HG02884 (cell line): Measurements from ENCODE around the gene PNMT.
"Not testable (repeated sequence)": the region's sequence is repeated elsewhere in the genome, so short reads cannot be mapped to it uniquely, and the experiment has no call there.

Experiments used
- ATAC-seq: cut with Tn5 transposase; IDR thresholded peaks from one replicate; pipeline ENCODE4 v1.9.1; 2021; ENCODE audit warnings: mild to moderate bottlenecking, moderate library complexity; ENCODE audit not compliant: unreplicated experiment

The PNMT gene

DNA sequence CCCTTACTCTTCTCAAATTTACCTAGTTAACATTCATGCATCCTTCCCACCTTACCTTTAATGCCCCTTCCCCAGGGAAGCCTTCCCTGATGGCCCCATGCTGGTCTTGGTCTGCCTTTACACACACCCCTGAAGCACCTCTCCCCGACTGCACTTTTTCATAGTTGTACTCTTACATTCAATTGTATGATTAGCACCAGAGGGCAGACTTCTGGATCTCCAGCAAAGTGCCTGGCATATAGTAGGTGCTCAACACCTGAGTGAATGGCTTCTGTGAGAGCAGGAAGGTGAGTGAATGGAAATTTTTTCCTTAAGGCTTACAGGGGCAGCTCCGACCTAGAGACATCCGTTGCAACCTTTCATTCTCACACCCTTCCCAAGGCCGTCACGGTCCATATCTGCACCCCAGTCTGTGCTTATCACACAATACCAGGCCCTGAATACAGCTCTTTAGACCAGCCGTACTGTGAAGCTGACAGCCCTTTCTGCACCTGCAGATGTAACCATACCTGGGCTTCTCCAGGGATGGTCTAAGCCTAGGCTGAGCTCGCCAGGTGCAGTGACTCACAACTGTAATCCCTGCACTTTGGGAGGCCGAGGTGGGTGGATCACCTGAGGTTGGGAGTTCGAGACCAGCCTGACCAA is 15.2 kb downstream of the PNMT start:
- ATAC-seq: no peak

DNA sequence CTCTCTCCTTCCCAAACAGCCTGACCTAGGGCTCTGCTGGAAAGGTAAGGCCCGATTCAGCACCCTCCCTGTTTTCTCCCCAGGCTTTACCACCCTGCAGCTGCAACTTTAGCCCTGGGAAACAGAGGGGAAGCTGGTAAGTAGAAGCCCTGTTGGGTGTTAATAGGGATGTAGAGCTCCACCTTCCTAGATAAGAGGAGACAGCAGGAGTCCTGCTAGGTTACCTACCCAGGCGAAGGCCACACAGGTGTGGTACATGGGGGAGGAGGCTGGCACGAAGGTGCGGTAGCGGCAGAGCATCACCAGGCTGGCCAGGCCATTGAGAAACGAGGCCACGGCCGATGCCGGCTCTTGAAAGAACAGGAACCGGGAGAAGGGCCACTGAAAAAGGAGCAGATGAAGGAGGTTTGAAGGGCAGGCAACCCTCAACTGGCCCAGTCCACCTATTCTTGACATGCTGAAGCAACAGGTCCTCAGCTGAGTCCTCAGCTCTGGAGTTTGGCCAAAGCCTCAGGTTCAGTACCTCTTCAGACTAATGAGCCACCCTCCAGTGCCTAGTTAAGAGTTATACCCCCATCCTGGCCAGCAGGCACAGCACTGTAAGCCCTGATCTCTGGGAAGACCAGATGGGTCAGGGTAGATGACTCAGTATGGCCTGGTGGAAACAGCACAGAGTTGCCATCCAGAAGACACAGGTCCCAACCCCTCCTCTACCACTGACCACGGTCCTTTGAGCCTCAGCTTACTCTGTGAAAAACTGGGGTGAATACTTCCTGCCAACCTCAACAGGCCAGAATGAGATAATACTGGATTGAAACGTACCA is 16.3 kb downstream of the PNMT start:
- ATAC-seq: no peak

GRCh38 chr17:39687101-39687545 is 18.9 kb downstream of the PNMT start:
- no peak for ATAC-seq

DNA sequence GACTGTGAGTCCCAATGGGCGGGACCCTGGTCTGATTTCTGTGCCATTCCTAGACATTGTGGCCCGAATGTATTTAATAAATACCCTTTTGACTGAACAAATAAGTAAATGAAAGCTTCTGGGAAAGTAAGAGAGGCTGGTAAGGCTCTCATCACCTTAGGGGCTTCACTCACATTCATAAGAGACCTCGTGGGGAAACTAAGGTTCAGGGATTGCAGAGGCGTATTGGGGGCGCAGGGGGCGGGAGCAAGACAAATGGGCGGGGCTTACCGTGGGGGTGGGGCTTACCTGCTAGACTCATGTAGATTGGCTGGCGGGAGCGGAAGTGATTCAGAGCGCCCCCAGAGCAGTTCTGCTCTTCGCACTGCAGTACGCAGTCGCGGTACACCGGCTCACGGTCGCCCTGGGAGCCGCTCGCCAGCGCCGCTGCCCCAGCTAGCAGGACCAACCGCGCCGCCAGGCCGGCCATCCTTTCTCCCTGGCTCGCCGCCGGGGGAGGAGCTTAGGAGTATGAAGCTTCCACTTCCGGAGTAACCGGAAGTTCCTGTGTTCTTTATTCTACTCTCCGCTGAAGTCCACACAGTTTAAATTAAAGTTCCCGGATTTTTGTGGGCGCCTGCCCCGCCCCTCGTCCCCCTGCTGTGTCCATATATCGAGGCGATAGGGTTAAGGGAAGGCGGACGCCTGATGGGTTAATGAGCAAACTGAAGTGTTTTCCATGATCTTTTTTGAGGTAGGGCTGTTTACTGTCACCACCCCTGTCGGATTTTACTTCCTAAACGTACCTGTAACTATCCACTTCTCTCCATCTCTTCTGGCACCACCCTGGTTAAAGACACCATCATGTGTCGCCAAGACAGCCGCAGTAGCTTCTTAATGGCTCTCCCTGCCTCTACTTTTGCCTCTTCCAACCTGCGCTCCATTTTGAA is 19.6 kb downstream of the PNMT start, which contains the start of gene PGAP3:
PGAP3 (minus strand) TSS at position 512 of the 929 bp plus-strand sequence; CDS start at position 469, 43 bp downstream.
- peak; percentile 78 for ATAC-seq

DNA sequence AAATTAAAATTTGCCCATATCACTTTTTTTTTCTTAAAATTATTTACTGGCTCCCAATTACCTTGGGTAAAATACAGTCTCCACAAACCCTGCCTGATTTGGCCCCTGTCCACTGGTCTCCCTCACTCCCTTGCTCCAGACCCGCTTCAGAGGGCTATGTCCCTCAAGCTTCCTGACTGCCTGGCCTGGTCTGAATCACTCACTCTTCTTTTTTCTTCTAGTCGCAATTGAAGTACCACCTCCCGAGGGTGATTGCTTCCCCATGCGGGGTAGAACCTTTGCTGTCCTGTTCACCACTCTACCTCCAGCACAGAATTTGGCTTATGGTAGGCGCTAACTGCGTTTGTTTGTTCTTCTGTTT is 20.2 kb downstream of the PNMT start:
- ATAC-seq: no peak

DNA sequence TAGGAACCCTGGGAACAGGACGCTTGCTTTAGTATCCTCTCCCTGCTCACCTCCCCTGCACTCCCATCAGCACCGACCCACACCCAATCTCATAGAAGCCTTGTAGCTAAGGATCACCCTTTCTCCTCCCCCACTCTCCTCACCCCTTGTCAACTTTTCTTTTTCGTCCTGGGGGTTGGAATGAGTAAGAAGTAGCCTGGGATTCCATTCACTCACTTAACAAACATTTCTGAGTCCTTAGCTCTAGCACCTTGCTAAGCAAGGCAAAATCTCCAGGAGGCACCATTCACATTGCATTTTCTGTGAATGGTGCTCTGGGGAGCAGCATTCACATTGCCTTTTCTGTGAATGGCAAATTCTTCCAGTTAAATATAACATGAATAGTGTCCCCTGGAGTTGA is 20.7 kb downstream of the PNMT start:
- ATAC-seq: no peak

- no peak for ATAC-seq
These were observed 26.3 kb downstream of the PNMT start for GRCh38 chr17:39694593-39694992.

DNA sequence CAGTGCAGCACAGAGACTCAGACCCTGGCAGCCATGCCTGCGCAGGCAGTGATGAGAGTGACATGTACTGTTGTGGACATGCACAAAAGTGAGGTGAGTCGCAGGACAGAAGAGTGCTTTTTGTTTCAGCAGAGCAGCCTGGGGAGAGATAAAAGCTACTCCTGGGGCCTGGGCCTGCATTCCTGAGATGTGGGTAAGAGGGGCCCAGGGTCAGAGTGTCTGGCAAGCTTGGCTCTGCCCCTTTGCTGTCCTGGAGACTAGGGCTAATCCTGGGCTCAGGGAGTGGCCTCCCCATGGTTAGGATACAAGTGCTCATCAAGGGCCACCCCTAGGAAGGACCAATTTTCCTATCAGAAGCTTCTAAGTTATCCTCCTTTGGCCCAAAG is 26.8 kb downstream of the PNMT start:
- no peak for ATAC-seq

DNA sequence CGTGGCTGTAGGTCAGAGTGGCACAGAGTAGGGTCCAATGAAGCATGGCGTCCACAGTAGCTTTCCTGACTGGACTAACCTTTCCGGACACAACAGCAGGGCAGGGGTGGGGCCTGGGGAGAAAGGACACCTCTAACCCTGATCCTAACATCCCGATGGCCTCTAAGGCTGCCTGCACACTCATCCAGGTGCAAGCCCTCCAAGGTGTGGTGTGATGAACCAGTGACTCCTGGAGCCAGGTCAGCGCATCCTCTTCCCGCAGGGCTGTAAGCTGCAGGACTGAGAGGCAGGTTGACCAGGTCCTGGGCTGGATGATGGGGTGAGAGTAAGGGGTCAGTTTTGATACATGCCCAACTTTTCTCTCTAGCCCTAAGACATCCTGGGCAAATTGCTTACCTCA is 28.5 kb downstream of the PNMT start:
- no peak for ATAC-seq

DNA sequence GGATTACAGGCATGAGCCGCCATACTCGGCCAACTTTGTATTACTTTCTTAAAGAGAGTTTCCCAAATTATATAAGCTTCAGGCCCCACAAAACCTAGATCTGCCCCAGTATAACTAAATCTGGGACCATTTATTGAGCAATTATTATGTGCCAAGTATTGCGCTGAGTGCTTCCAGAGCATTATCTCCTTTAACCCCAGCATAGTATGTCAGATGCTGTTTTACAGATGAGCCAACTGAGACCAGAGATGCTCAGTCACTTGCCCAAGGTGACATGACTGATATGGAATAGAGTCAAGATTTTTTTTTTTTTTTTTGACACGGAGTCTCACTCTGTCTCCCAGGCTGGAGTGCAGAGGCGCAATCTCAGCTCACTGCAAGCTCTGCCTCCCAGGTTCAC is 29.7 kb downstream of the PNMT start:
- no peak for ATAC-seq

- ATAC-seq: not testable (repeated sequence)
These were observed 31.0 kb downstream of the PNMT start for GRCh38 chr17:39699157-39699817.

GRCh38 chr17:39699818-39700147 is 31.5 kb downstream of the PNMT start, which contains the start of gene ERBB2:
ERBB2 (plus strand) TSS chr17:39700064; CDS start chr17:39700239, 175 bp downstream.
- no peak for ATAC-seq

DNA sequence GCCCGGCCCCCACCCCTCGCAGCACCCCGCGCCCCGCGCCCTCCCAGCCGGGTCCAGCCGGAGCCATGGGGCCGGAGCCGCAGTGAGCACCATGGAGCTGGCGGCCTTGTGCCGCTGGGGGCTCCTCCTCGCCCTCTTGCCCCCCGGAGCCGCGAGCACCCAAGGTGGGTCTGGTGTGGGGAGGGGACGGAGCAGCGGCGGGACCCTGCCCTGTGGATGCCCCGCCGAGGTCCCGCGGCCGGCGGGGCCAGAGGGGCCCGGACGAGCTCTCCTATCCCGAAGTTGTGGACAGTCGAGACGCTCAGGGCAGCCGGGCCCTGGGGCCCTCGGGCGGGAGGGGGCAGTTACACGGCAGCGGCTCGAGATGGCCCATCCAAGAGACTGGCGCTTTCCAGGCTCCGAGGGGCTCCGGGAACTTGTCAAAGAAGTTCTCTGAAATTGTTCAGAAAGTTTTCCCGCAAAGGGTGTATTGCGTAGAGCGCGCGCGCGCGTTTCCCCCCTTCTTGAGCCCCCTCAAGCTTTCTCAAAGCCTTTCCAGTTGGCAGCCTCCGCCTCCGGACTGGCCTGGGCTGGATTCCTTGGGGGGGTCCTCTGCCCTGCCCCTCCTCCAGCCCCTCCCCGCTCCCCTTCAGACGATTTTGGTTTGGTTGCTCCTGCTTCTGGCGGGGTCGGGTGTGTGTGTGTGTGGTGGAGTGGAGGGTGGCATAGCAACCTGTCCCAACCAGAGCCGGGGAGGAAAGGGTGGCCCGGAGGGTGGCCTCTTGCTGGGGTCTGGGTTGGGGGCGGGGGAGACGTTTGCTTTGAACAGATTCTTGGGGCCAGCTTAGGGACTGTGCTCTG is 32.1 kb downstream of the PNMT start:
- ATAC-seq: no peak

DNA sequence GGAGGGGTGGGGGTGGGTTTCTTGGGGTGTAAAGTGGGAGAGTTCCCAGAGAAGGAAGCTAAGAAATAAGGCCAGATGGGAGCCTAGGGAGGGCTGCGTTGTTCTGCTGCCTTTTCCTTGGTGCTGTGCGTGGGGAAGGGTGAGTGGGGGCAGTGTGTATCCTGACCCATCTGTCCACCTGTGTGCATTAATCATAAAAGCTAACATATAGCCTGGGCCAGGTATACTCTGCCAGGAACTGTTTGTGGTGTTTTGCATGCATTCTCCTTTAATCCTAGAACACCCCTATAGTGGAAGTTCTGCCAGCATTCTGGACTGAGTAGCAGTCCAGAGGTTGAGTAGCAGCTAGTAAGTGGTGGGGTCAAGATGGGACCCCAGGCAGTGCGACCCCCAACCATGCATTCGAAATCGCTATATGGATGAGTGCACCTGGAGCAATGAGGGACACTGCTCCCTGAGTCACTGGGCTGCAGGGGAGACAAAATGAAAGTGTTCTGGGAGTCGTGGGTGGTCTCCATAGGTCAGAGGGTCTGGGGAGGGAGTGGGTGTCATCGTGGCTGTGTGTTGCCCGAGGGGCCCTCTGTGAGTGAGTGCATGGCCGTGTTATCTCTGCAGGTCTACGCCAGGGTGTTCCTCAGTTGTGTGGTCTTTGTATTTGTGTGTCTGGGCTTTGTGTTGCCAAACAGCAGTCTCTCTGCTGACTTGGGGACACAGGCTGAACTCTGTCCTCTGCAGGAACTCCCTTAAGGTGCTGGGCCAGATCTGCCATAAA is 32.9 kb downstream of the PNMT start:
- ATAC-seq: no peak

DNA sequence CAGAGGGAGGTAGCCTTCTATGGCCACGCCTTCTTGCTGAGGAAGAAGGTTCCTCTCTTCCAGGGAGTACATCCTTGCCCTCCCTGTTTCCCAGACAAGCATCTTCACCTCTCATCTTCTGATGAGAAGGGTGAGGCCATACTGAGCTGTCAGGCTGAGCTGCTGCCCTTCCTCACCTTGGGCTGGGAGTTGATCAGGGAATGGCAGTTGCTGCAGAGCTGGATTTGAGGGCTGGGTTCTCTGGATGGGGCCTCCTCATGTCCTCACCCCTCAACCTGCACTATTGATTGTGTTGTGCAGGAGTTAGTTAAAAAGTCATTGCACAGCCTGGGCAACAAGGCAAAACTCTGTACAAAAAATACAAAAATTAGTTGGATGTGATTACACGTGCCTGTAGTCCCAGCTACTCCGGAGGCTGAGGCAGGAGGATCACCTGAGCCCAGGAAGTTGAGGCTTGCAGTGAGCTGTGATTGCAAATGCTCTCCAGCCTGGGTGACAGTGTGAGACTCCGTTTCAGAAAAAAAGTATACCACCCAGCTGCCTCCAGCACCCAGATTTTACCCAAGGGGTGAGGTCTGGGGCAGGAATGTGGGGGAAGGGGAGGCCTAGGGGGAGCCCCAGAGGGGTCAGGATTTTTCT is 33.6 kb downstream of the PNMT start:
- no peak for ATAC-seq

DNA sequence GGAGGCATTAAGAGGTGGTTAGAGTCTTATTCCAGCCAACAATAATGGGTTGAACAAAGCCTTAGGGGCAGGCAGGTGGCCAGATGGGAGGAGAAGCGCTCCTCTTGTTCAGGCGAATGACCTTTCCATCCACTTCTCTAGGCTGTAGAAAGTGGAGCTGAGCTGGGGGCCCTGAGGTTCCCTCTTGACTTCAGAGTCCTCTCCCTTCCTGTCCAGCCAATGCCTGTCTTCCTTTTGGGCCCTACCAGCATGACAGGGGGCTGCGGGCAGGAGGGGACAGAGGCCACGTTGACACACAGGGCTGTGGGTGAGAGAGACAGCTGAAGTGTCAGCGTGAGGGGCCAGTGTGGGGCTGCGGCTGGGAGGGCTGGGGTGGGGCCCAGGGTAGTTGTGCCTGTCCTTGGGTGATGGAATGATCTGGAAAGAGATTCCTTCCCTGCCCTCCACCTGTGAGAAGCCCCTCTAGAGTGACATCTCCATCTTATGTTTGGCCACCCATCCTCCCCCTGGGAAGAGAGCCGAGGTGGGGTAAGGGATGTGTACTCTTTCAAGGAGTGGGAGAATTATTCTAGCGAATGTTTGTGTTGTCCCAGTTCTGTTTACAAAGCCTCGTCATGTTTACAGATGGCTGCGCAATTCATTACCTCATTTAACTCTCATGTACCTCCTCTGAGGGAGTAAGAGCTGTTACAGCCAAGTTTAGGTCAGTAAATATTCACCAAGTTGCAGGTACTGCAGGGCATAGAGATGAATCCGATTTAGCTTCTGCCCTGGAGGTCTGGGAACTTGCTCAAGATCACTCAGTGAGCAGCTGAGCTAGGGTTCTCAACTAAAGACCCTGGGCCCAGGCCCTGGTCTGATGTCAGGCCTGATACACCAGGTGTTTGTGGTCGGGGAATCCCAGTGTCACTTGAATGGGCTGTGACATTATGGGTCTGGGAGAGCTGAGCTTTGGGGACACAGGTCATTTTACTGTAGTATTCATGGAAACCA is 34.9 kb downstream of the PNMT start:
- ATAC-seq: no peak

DNA sequence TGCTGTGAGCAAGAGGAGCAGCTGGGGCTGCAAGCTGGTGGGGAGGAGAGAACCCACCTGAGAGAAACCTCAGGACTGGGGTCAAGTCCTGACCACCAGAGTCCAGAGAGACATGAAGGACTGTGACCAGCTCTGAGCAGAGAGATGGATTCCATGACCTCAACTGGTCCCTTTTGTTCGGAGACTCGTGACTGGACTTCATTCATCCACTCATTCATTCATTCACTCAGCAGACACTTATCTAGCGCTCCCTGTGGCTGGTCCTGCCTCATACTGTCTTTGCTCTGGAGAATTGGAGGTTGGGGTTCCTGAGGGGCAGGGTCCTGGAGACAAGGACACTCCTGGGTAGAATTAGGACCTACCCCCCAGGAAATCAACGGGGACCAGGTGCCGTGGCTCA is 35.7 kb downstream of the PNMT start:
- no peak for ATAC-seq
